ENCODE measurements around the gene PDE10A.

The PDE10A gene

GRCh38 chr6:165298875-165299274 is 364.2 kb downstream of the PDE10A start:
- H3K4me3 ChIP-seq (ENCODE audit: low read depth, low read length) = no peak overlapping the region
- no peak for DNase-seq (ENCODE audit: low read depth)
- TF ChIP-seq, protein P1, sequence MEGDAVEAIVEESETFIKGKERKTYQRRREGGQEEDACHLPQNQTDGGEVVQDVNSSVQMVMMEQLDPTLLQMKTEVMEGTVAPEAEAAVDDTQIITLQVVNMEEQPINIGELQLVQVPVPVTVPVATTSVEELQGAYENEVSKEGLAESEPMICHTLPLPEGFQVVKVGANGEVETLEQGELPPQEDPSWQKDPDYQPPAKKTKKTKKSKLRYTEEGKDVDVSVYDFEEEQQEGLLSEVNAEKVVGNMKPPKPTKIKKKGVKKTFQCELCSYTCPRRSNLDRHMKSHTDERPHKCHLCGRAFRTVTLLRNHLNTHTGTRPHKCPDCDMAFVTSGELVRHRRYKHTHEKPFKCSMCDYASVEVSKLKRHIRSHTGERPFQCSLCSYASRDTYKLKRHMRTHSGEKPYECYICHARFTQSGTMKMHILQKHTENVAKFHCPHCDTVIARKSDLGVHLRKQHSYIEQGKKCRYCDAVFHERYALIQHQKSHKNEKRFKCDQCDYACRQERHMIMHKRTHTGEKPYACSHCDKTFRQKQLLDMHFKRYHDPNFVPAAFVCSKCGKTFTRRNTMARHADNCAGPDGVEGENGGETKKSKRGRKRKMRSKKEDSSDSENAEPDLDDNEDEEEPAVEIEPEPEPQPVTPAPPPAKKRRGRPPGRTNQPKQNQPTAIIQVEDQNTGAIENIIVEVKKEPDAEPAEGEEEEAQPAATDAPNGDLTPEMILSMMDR (IDR thresholded peaks at IDR 0.05; ENCODE audit: low read depth, low read length) = no peak
- TF ChIP-seq, protein P2, sequence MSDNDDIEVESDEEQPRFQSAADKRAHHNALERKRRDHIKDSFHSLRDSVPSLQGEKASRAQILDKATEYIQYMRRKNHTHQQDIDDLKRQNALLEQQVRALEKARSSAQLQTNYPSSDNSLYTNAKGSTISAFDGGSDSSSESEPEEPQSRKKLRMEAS (IDR thresholded peaks at IDR 0.05; ENCODE audit: low read depth, low read length) = no peak

GRCh38 chr6:165298402-165298801 is 364.6 kb downstream of the PDE10A start:
- no peak for TF ChIP-seq MYC (IDR thresholded peaks at IDR 0.05; ENCODE audit: low read depth, low read length)
- TF ChIP-seq POLR2A (IDR thresholded peaks at IDR 0.05; ENCODE audit: extremely low read depth, insufficient read length) = no peak
- TF ChIP-seq, protein P2 (IDR thresholded peaks at IDR 0.05; ENCODE audit: low read depth, low read length) = no peak
- TF ChIP-seq, protein P1 (IDR thresholded peaks at IDR 0.05; ENCODE audit: low read depth, low read length) = no peak
- no peak for DNase-seq (ENCODE audit: low read depth)
- H3K4me3 ChIP-seq (ENCODE audit: low read depth, low read length) = no peak overlapping the region

- no peak overlapping the region for H3K4me3 ChIP-seq (ENCODE audit: low read depth, low read length)
- TF ChIP-seq, protein P1 (IDR thresholded peaks at IDR 0.05; ENCODE audit: low read depth, low read length) = no peak
- TF ChIP-seq, protein P2 (IDR thresholded peaks at IDR 0.05; ENCODE audit: low read depth, low read length) = no peak
- TF ChIP-seq MYC (IDR thresholded peaks at IDR 0.05; ENCODE audit: low read depth, low read length) (no peak), POLR2A (IDR thresholded peaks at IDR 0.05; ENCODE audit: extremely low read depth, insufficient read length) (no peak)
- DNase-seq (ENCODE audit: low read depth) = no peak
Observed at GRCh38 chr6:165292657-165293056, 370.4 kb downstream of the PDE10A start.

All from NB4 (cell line).